Stimulated activated CD8-positive, alpha-beta memory T cell treated with anti-CD3 and anti-CD28 coated beads, Interleukin-4, amount 100 ng/mL, for 48 hours (primary cell): ENCODE measurements around the gene HERPUD1.

ENCODE experiments used
- DNase-seq: peaks from one replicate; pipeline ENCODE4 v3.0.0-alpha.2; 2020

Gene HERPUD1

GRCh38 chr16:56936491-56936890 lies 4.5 kb downstream of the HERPUD1 start:
- DNase-seq = no peak

- DNase-seq = no peak
These were observed 5.0 kb downstream of the HERPUD1 start for GRCh38 chr16:56936950-56937349.

GRCh38 chr16:56938664-56939513 lies 6.9 kb downstream of the HERPUD1 start:
- DNase-seq = peak; percentile 66

GRCh38 chr16:56939801-56940200 lies 7.9 kb downstream of the HERPUD1 start:
- DNase-seq = no peak

- DNase-seq = no peak
These were observed 9.2 kb downstream of the HERPUD1 start for GRCh38 chr16:56941092-56941491.

GRCh38 chr16:56941856-56942331 lies 10.0 kb downstream of the HERPUD1 start:
- DNase-seq = no peak

GRCh38 chr16:56943761-56944375 lies 11.9 kb downstream of the HERPUD1 start:
- DNase-seq = no peak

- DNase-seq = peak; percentile 51
These were observed 13.3 kb downstream of the HERPUD1 start for GRCh38 chr16:56944954-56945839.

GRCh38 chr16:56945847-56946527 lies 14.0 kb downstream of the HERPUD1 start:
- DNase-seq = no peak

- no peak for DNase-seq
These were observed 15.0 kb downstream of the HERPUD1 start for GRCh38 chr16:56946767-56947603.

- DNase-seq = no peak
These were observed 15.7 kb downstream of the HERPUD1 start for GRCh38 chr16:56947604-56947995.

GRCh38 chr16:56948234-56948633 lies 16.3 kb downstream of the HERPUD1 start:
- DNase-seq = no peak

- DNase-seq = no peak
These were observed 18.1 kb downstream of the HERPUD1 start for GRCh38 chr16:56950051-56950450.

- no peak for DNase-seq
These were observed 18.5 kb downstream of the HERPUD1 start for GRCh38 chr16:56950455-56950854.

GRCh38 chr16:56950881-56951771 lies 19.2 kb downstream of the HERPUD1 start:
- peak; percentile 77 for DNase-seq

- DNase-seq = no peak
These were observed 21.1 kb downstream of the HERPUD1 start for GRCh38 chr16:56953006-56953405.

- DNase-seq = no peak
These were observed 24.1 kb downstream of the HERPUD1 start for GRCh38 chr16:56956076-56956475.

- no peak for DNase-seq
These were observed 24.8 kb downstream of the HERPUD1 start for GRCh38 chr16:56956756-56957155.

- DNase-seq = no peak
These were observed 28.8 kb downstream of the HERPUD1 start for GRCh38 chr16:56960681-56961281.

GRCh38 chr16:56961386-56961785 lies 29.4 kb downstream of the HERPUD1 start:
- DNase-seq = no peak
